ENCODE measurements around the gene NCAPD2.
A peak's percentile ranks its signal among the peaks of the same experiment; 100 is the strongest.
"Not testable (repeated sequence)": the region's sequence is repeated elsewhere in the genome, so short reads cannot be mapped to it uniquely, and the experiment has no call there.

The NCAPD2 gene

DNA sequence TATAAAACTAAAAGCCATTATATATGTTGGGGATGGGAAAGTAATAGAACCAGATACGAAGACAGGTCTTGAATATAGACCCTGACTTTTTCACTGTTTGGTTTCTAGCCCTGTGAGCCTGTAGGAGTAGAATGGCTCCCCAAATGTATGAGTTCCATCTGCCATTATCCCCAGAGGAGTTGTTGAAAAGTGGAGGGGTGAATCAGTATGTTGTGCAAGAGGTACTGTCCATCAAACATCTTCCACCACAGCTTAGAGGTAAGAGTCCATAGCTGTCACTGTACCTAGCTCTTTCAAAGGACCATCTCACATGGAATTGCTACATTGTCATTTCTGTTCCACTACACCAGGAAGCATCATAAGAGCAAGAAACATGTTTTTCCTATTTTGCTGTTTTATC, 1.1 kb downstream of the NCAPD2 start:
- no peak for DNase-seq

- DNase-seq: not testable (repeated sequence)
These were observed 3.4 kb downstream of the NCAPD2 start for GRCh38 chr12:6497291-6497690.

- no peak for DNase-seq
These were observed 6.6 kb downstream of the NCAPD2 start for GRCh38 chr12:6500466-6500865.

GRCh38 chr12:6507102-6507998, 13.4 kb downstream of the NCAPD2 start:
- no peak for DNase-seq

DNA sequence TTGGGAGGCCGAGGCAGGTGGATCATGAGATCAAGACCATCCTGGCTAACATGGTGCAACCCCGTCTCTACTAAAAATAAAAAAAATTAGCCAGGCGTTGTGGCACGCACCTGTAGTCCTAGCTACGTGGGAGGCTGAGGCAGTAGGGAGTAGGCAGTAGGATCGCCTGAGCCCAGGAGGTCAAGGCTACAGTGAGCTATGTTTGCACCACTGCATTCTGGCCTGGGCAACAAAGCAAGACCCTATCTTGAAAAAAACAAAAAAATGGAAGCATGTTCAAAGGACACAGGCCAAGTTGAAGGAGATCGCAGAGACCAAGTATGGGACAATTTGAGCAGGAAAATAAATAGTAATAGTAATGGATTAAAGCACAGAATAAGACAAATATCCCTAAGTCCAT, 14.2 kb downstream of the NCAPD2 start:
- DNase-seq: no peak

DNA sequence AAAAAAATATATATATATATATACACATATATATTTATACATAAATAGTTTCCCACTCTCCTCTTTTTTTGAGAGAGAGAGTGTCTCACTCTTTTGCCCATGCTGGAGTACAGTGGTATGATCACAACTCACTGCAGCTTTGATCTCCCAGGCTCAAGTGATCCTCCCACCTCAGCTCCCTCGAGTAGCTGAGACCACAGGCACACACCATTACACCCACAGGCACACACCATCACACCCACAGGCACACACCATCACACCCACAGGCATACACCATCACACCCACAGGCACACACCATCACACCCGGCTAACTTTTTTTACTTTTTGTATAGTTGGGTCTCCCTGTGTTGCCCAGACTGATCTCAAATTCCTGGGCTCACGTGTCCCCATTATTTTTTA, 26.3 kb downstream of the NCAPD2 start:
- no peak for DNase-seq

DNA sequence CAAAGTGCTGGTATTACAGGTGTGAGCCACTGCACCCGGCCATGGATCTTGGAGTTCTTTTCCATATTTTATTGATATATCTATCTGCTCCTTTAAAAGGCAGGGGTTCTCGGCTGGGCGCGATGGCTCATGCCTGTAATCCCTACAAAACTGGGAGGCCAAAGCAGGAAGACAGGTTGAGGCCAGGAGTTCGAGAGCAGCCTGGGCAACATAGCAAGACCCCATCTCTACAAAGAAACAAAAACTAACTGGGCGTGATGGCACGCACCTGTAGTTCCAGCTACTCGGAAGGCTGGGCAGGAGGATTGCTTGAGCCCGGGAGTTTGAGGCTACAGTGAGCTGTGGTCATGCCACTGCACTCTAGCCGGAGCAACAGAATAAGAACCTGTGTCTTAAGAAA, 28.3 kb downstream of the NCAPD2 start:
- no peak for DNase-seq

DNA sequence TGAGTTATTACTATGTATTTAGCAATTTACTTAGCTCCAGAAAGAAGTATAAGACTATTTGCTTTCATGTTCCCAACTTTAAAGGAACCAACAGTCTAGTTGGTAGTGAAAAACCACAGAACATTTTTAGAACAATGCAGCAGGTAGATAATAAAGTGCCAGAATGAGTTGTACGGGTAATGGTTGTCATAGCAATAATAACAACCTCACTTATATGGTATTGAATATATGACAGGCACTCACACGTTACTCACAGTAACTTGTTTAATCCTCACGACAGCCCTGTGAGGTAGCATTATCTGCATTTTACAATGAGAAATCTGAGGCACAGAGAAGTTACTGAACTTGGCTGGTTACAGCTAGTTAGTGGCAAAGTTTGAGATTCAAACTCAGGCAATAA, 29.8 kb downstream of the NCAPD2 start:
- no peak for DNase-seq

DNA sequence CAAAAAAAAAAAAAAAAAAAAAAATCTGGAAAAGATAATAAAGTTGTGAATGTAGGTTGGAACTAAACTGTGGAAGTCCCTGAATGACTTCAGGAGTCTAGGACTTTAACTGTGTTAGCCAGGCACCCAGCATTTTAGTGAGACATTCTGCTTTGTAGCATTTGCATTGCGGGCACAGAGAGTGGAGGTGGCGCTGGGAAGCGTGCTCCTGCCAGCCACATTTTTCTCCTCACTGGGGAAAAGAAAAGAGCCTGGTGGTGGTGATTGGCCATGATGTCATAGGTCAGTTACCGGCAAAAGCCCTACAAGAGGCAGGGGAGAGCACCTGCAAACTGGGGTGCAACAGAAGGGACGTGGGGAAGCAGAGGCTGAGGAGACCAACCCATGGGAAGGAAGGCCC, 30.7 kb downstream of the NCAPD2 start:
- DNase-seq: no peak

DNA sequence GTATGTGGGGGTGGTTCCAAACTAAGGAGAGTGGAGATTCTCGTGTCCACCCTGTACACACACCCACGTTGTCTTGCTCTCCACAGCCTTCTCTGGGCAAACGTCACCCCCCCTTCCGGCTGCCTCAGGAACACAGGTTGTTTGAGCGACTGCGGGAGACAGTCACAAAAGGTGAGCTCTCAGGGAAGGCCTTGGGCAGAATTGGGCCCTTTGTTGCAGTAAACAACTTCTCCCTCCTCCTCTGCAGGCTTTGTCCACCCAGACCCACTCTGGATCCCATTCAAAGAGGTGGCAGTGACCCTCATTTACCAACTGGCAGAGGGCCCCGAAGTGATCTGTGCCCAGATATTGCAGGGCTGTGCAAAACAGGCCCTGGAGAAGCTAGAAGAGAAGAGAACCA, 32.3 kb downstream of the NCAPD2 start:
- DNase-seq: no peak

DNA sequence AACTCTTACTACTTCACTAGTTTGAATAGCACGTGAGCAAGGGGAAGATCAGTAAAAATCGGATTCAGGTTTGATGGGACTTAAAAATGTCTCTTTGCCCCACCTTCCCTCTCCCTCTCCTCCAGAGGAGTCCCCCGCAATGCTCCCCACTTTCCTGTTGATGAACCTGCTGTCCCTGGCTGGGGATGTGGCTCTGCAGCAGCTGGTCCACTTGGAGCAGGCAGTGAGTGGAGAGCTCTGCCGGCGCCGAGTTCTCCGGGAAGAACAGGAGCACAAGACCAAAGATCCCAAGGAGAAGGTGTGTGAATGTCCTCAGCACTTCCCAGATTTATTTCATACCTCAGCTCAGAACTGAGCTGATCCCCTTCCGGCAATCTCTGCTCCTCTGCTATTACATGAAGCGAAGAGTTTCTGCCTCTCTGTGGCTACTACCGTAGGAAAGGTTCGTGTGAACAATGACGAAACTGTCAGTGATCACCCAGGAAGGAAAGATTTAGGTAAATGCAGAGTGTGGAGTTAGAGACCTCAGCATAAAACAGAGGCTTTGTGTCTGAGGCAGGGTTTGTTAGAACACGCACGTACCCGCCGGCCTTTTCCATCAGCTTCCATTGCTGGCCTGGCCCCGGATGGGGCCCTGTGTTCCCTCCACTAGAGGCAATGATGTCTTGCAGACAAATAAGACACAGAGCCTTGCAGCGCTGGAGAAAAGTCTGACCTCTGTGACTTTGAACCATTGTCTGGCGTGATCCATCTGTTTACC, 33.0 kb downstream of the NCAPD2 start:
- DNase-seq: no peak

DNA sequence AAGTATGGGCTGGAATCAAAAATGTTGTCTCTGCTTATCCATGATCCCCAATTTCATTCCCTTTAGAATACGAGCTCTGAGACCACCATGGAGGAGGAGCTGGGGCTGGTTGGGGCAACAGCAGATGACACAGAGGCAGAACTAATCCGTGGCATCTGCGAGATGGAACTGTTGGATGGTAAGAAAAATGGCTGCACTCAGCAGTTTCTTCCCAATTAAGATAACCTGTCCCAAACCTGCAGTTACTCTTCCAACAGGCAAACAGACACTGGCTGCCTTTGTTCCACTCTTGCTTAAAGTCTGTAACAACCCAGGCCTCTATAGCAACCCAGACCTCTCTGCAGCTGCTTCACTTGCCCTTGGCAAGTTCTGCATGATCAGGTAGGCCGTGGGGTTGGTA, 33.8 kb downstream of the NCAPD2 start:
- no peak for DNase-seq

DNA sequence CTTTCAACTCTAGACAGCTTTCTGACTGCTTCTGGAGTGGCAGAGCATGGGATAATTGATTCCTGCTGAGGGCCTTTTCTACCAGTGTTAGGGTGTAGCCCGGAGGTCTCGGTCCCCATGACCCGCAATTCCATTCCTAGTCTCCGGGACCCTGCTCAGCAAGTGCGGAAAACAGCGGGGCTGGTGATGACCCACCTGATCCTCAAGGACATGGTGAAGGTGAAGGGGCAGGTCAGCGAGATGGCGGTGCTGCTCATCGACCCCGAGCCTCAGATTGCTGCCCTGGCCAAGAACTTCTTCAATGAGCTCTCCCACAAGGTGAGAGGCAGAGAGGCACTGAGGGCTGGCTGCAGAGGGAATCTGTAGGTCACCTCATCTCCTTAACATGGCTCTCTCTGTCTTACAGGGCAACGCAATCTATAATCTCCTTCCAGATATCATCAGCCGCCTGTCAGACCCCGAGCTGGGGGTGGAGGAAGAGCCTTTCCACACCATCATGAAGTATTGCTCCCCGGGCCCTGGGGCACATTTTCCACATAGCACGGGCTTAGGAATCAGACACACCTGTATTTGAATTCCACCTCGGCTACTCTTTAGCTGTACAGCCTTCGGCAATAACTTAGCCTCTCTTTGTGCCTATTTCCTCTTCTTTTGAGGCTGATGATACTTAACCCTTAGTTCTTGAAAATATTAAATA, 34.8 kb downstream of the NCAPD2 start:
- no peak for DNase-seq

- no peak for DNase-seq
These were observed 35.4 kb downstream of the NCAPD2 start for GRCh38 chr12:6529291-6529737.

GRCh38 chr12:6530576-6531260, 36.8 kb downstream of the NCAPD2 start:
- no peak for DNase-seq

DNA sequence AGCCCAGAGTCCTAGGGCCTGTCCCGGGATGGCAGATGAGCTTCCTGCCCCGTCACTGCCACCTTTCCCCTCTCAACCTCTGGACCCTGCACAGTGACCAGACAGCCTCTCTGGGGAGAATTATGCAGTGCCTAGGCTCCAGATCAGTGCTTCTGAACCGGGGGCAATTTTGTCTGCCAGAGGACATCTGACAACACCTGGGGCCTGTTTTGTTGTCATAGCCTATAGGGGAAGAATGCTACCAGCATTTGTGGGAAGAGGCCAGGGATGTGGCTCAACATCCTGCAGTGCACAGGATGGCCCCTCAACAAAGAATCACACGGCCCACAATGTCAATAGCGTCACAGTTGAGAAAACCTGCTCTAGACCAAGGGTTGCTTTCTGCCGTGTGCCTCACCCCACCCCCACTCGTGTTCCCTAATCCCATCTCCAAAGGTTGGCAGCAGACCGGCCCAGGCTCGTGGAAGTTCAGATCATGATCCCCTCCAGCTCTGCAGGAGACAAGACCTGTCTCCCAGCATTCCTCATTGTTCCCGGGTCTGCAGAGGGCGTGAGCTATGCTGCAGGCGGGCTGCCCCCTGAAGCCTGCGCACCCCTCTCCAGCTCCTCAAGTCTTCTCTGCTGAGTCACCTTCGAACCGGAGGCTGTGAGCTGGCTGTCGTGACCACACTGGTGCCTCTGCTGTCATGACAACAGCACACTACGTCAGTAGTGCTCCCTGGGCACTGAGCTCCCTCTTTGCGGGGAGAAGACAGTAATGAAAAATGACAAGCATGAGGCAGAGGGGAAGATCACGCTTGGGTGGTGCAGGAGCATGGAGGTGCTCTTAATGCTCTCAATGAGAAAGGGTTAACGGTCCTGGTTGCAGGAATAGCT, 38.4 kb downstream of the NCAPD2 start:
- peak; percentile 37 for DNase-seq

- peak; percentile 70 for DNase-seq
These were observed 39.2 kb downstream of the NCAPD2 start for GRCh38 chr12:6532927-6533652.

GRCh38 chr12:6533653-6533922, 39.7 kb downstream of the NCAPD2 start:
- DNase-seq: no peak

DNA sequence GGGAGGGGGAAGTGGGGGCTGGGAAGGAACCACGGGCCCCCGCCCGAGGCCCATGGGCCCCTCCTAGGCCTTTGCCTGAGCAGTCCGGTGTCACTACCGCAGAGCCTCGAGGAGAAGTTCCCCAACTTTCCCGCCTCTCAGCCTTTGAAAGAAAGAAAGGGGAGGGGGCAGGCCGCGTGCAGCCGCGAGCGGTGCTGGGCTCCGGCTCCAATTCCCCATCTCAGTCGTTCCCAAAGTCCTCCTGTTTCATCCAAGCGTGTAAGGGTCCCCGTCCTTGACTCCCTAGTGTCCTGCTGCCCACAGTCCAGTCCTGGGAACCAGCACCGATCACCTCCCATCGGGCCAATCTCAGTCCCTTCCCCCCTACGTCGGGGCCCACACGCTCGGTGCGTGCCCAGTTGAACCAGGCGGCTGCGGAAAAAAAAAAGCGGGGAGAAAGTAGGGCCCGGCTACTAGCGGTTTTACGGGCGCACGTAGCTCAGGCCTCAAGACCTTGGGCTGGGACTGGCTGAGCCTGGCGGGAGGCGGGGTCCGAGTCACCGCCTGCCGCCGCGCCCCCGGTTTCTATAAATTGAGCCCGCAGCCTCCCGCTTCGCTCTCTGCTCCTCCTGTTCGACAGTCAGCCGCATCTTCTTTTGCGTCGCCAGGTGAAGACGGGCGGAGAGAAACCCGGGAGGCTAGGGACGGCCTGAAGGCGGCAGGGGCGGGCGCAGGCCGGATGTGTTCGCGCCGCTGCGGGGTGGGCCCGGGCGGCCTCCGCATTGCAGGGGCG, 40.2 kb downstream of the NCAPD2 start, which contains the start of gene GAPDH:
Gene GAPDH (plus strand): TSS at position 595 of the 772 bp plus-strand sequence. CDS start 316 bp downstream, outside the sequence.
- DNase-seq: peak; percentile 98

DNA sequence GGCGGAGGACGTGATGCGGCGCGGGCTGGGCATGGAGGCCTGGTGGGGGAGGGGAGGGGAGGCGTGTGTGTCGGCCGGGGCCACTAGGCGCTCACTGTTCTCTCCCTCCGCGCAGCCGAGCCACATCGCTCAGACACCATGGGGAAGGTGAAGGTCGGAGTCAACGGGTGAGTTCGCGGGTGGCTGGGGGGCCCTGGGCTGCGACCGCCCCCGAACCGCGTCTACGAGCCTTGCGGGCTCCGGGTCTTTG, 40.7 kb downstream of the NCAPD2 start:
- DNase-seq: no peak

Measured in NCI-H1092 treated with DMSO at 0.1 percent for 48 hours (cell line).